ENCODE data around the gene PPM1A.

Gene PPM1A

GRCh38 chr14:60273956-60274355, 24.9 kb downstream of the PPM1A start:
- H3K4me3 ChIP-seq (ENCODE audit: insufficient read depth, low read length, poor library complexity, severe bottlenecking), result no peak overlapping the region
- 0 out of 2 replicates have a peak, but pooled peaks cover 1% of the 10 kb centered on the region for H3F3A ChIP-seq (ENCODE audit: insufficient read depth)
- no peak overlapping the region for H3K9ac ChIP-seq (ENCODE audit: low read length)
- peaks cover 6% of the 10 kb centered on the region for H4K20me1 ChIP-seq (ENCODE audit: low read depth, low read length)
- no peaks in the 10 kb centered on the region for H3K36me3 ChIP-seq (ENCODE audit: low read length)
- no peak for TF ChIP-seq CTCF (IDR thresholded peaks at IDR 0.05; ENCODE audit: insufficient read depth, low read length, poor library complexity, severe bottlenecking)
- TF ChIP-seq EZH2phosphoT487 (conservative IDR thresholded peaks at IDR 0.05; ENCODE audit: low read length), result no peak
- H2AFZ ChIP-seq (ENCODE audit: low read depth, low read length, severe bottlenecking), result no peak overlapping the region
- peaks cover 92% of the 10 kb centered on the region for H3K79me2 ChIP-seq (ENCODE audit: insufficient read depth, low read length)
- no peak overlapping the region for H3K27ac ChIP-seq (ENCODE audit: low read depth, low read length)
- H3K27me3 ChIP-seq (ENCODE audit: low read length), result no peaks in the 10 kb centered on the region
- H3K9me2 ChIP-seq (replicated peaks; ENCODE audit: insufficient read depth, low read length), result no peaks in the 10 kb centered on the region
- no peak overlapping the region for H3K4me2 ChIP-seq (ENCODE audit: low read depth, low read length, poor library complexity, severe bottlenecking)
- no peaks in the 10 kb centered on the region for H3K9me3 ChIP-seq (ENCODE audit: insufficient read depth, low read length)

- H3K9me2 ChIP-seq (replicated peaks; ENCODE audit: insufficient read depth, low read length), result no peaks in the 10 kb centered on the region
- TF ChIP-seq CTCF (IDR thresholded peaks at IDR 0.05; ENCODE audit: insufficient read depth, low read length, poor library complexity, severe bottlenecking) (no peak), EZH2phosphoT487 (conservative IDR thresholded peaks at IDR 0.05; ENCODE audit: low read length) (no peak)
- no peaks in the 10 kb centered on the region for H3F3A ChIP-seq (ENCODE audit: insufficient read depth)
- H3K4me2 ChIP-seq (ENCODE audit: low read depth, low read length, poor library complexity, severe bottlenecking), result no peak overlapping the region
- H3K27ac ChIP-seq (ENCODE audit: low read depth, low read length), result no peak overlapping the region
- H3K9me3 ChIP-seq (ENCODE audit: insufficient read depth, low read length), result no peaks in the 10 kb centered on the region
- peaks cover 2% of the 10 kb centered on the region; the same call in 1 of the 2 replicates for H4K20me1 ChIP-seq (ENCODE audit: low read depth, low read length)
- H3K27me3 ChIP-seq (ENCODE audit: low read length), result no peaks in the 10 kb centered on the region
- H3K36me3 ChIP-seq (ENCODE audit: low read length), result no peaks in the 10 kb centered on the region
- no peak overlapping the region for H3K9ac ChIP-seq (ENCODE audit: low read length)
- no peak overlapping the region for H2AFZ ChIP-seq (ENCODE audit: low read depth, low read length, severe bottlenecking)
- peaks cover 92% of the 10 kb centered on the region for H3K79me2 ChIP-seq (ENCODE audit: insufficient read depth, low read length)
- no peak overlapping the region for H3K4me3 ChIP-seq (ENCODE audit: insufficient read depth, low read length, poor library complexity, severe bottlenecking)
Measured at GRCh38 chr14:60274448-60274847, 25.4 kb downstream of the PPM1A start.

GRCh38 chr14:60275932-60276331, 26.9 kb downstream of the PPM1A start:
- Histone ChIP-seq H4K20me1 (ENCODE audit: low read depth, low read length) (peaks cover 2% of the 10 kb centered on the region; the same call in 1 of the 2 replicates), H3K9me3 (ENCODE audit: insufficient read depth, low read length) (no peaks in the 10 kb centered on the region), H3K27ac (ENCODE audit: low read depth, low read length) (no peak overlapping the region), H3K27me3 (ENCODE audit: low read length) (no peaks in the 10 kb centered on the region), H3K9me2 (replicated peaks; ENCODE audit: insufficient read depth, low read length) (no peaks in the 10 kb centered on the region), H3K79me2 (ENCODE audit: insufficient read depth, low read length) (peaks cover 94% of the 10 kb centered on the region), H3K4me2 (ENCODE audit: low read depth, low read length, poor library complexity, severe bottlenecking) (no peak overlapping the region), H2AFZ (ENCODE audit: low read depth, low read length, severe bottlenecking) (no peak overlapping the region), H3K36me3 (ENCODE audit: low read length) (no peaks in the 10 kb centered on the region), H3F3A (ENCODE audit: insufficient read depth) (no peaks in the 10 kb centered on the region), H3K9ac (ENCODE audit: low read length) (no peak overlapping the region), H3K4me3 (ENCODE audit: insufficient read depth, low read length, poor library complexity, severe bottlenecking) (no peak overlapping the region)
- TF ChIP-seq EZH2phosphoT487 (conservative IDR thresholded peaks at IDR 0.05; ENCODE audit: low read length), result no peak

GRCh38 chr14:60276347-60276746, 27.3 kb downstream of the PPM1A start:
- Histone ChIP-seq H4K20me1 (ENCODE audit: low read depth, low read length) (peaks cover 4% of the 10 kb centered on the region; the same call in 1 of the 2 replicates), H3K27me3 (ENCODE audit: low read length) (no peaks in the 10 kb centered on the region), H2AFZ (ENCODE audit: low read depth, low read length, severe bottlenecking) (no peak overlapping the region), H3K79me2 (ENCODE audit: insufficient read depth, low read length) (peaks cover 94% of the 10 kb centered on the region), H3K4me2 (ENCODE audit: low read depth, low read length, poor library complexity, severe bottlenecking) (no peak overlapping the region), H3K36me3 (ENCODE audit: low read length) (no peaks in the 10 kb centered on the region), H3F3A (ENCODE audit: insufficient read depth) (no peaks in the 10 kb centered on the region), H3K9me3 (ENCODE audit: insufficient read depth, low read length) (no peaks in the 10 kb centered on the region), H3K9ac (ENCODE audit: low read length) (no peak overlapping the region), H3K4me3 (ENCODE audit: insufficient read depth, low read length, poor library complexity, severe bottlenecking) (no peak overlapping the region), H3K27ac (ENCODE audit: low read depth, low read length) (no peak overlapping the region), H3K9me2 (replicated peaks; ENCODE audit: insufficient read depth, low read length) (no peaks in the 10 kb centered on the region)
- TF ChIP-seq CTCF (IDR thresholded peaks at IDR 0.05; ENCODE audit: insufficient read depth, low read length, poor library complexity, severe bottlenecking), result no peak
- TF ChIP-seq EZH2phosphoT487 (conservative IDR thresholded peaks at IDR 0.05; ENCODE audit: low read length), result no peak
